ENCODE measurements around the gene CACNG6.

- TF ChIP-seq CTCF (IDR thresholded peaks at IDR 0.05) = no peak
- TF ChIP-seq POLR2A (IDR thresholded peaks at IDR 0.05) = no peak
These were observed 30.6 kb upstream of the CACNG6 start for GRCh38 chr19:53960886-53961285.

Measured in Peyer's patch (tissue), 4 donors.